Activated B cell treated with CpG ODN at 0.5 μM for 24 hours (primary cell): ENCODE measurements around the gene KAZN. TPM values are rescaled to one million over a fixed set of nuclear protein-coding genes. Genes with fewer than 3 reads are reported as not detected.

Experiments
- ATAC-seq: fragments of 200-7000 bp; cut with Tn5 transposase; one replicate; pipeline ENCODE4 v1.10.0; 2021; ENCODE audit warnings: low read depth, mild to moderate bottlenecking, moderate library complexity
- CTCF ChIA-PET: fragments of 350-600 bp; sonication (Branson Sonifier 250); formaldehyde crosslinking; loops from one replicate; lab custom pipeline; 2021; ENCODE audit warnings: antibody characterized with exemption; lab: Charles Lee
- POLR2A ChIA-PET: fragments of 350-600 bp; sonication (Branson Sonifier 250); formaldehyde crosslinking; loops from one replicate; lab custom pipeline; 2021; ENCODE audit warnings: antibody characterized with exemption; lab: Charles Lee
- DNase-seq: peaks from one replicate; pipeline ENCODE4 v3.0.0; 2022
- H3K27ac Mint-ChIP-seq: one replicate; pipeline ENCODE4 v1.8.0; 2020; ENCODE audit warnings: mixed read lengths
- H3K27me3 Mint-ChIP-seq: one replicate; pipeline ENCODE4 v1.8.0; 2021; ENCODE audit warnings: mixed read lengths
- H3K36me3 Mint-ChIP-seq: one replicate; pipeline ENCODE4 v1.8.0; 2021; ENCODE audit warnings: low read depth, mixed read lengths
- H3K4me1 Mint-ChIP-seq: one replicate; pipeline ENCODE4 v1.8.0; 2021; ENCODE audit warnings: mixed read lengths
- H3K4me3 Mint-ChIP-seq: one replicate; pipeline ENCODE4 v1.8.0; 2020; ENCODE audit warnings: mild to moderate bottlenecking, mixed read lengths
- H3K9me3 Mint-ChIP-seq: one replicate; pipeline ENCODE4 v1.8.0; 2020; ENCODE audit warnings: mixed read lengths
- CTCF ChIP-seq: fragments of 200-600 bp; IDR thresholded peaks from one replicate; pipeline ENCODE4 v1.8.0; 2022; ENCODE audit warnings: antibody characterized with exemption, mild to moderate bottlenecking
- intact Hi-C: fragments of 100-400 bp; cut with micrococcal nuclease; formaldehyde crosslinking; loops from one replicate; pipeline ENCODE4 v1.15.1; 2024
- total RNA-seq: library from RNA; stranded (reverse); gene quantifications from 2 replicates; pipeline ENCODE4 v1.2.3, GENCODE V29; 2022

The KAZN gene
- total RNA-seq, 1 donor from 2014 or later, result 0.73 TPM

- Mint-ChIP-seq H3K36me3 (no peaks in the 10 kb centered on the region), H3K27ac (no peak overlapping the region), H3K9me3 (no peaks in the 10 kb centered on the region), H3K27me3 (no peaks in the 10 kb centered on the region), H3K4me3 (no peak overlapping the region), H3K4me1 (no peaks in the 10 kb centered on the region)
- intact Hi-C loops, result no loop called here
- no peak for TF ChIP-seq CTCF
- ChIA-PET CTCF (no interaction called here), POLR2A (no interaction called here)
- no peak for ATAC-seq
- DNase-seq, result no peak
These were observed 397.9 kb downstream of the KAZN start for GRCh38 chr1:14996133-14997050.

- H3K36me3 Mint-ChIP-seq, result no peaks in the 10 kb centered on the region
- CTCF ChIA-PET, result no interaction called here
These were observed 399.3 kb downstream of the KAZN start for GRCh38 chr1:14997646-14998276.

GRCh38 chr1:14999441-14999840 is 401.0 kb downstream of the KAZN start:
- Mint-ChIP-seq H3K27me3 (no peaks in the 10 kb centered on the region), H3K4me1 (no peaks in the 10 kb centered on the region), H3K36me3 (no peaks in the 10 kb centered on the region), H3K9me3 (no peaks in the 10 kb centered on the region), H3K4me3 (no peak overlapping the region), H3K27ac (no peak overlapping the region)
- POLR2A ChIA-PET, result no interaction called here
- ATAC-seq, result no peak
- CTCF ChIA-PET, result no interaction called here
- intact Hi-C loops, result no loop called here
- DNase-seq, result no peak
- TF ChIP-seq CTCF, result no peak

More at GRCh38 chr1:14997646-14998276, 399.3 kb downstream of the KAZN start:
- Mint-ChIP-seq H3K27ac (no peak overlapping the region), H3K27me3 (no peaks in the 10 kb centered on the region), H3K4me1 (no peaks in the 10 kb centered on the region), H3K9me3 (no peaks in the 10 kb centered on the region), H3K4me3 (no peak overlapping the region)
- no peak for TF ChIP-seq CTCF
- intact Hi-C loops, result no loop called here
- POLR2A ChIA-PET, result no interaction called here
- ATAC-seq (no peak), DNase-seq (no peak)

GRCh38 chr1:15000030-15000429 is 401.5 kb downstream of the KAZN start:
- no peak for TF ChIP-seq CTCF
- intact Hi-C loops, result no loop called here
- DNase-seq (no peak), ATAC-seq (no peak)
- Mint-ChIP-seq H3K9me3 (no peaks in the 10 kb centered on the region), H3K4me3 (no peak overlapping the region), H3K27ac (no peak overlapping the region), H3K27me3 (no peaks in the 10 kb centered on the region), H3K36me3 (no peaks in the 10 kb centered on the region), H3K4me1 (no peaks in the 10 kb centered on the region)
- ChIA-PET CTCF (no interaction called here), POLR2A (no interaction called here)

GRCh38 chr1:15000671-15001070 is 402.2 kb downstream of the KAZN start:
- Mint-ChIP-seq H3K36me3 (no peaks in the 10 kb centered on the region), H3K4me3 (no peak overlapping the region), H3K27ac (no peak overlapping the region), H3K4me1 (no peaks in the 10 kb centered on the region), H3K27me3 (no peaks in the 10 kb centered on the region), H3K9me3 (no peaks in the 10 kb centered on the region)
- ChIA-PET CTCF (no interaction called here), POLR2A (no interaction called here)
- intact Hi-C loops, result no loop called here
- ATAC-seq (no peak), DNase-seq (no peak)
- TF ChIP-seq CTCF, result no peak
